ENCODE measurements around the gene GARIN5A.

GARIN5A gene

DNA sequence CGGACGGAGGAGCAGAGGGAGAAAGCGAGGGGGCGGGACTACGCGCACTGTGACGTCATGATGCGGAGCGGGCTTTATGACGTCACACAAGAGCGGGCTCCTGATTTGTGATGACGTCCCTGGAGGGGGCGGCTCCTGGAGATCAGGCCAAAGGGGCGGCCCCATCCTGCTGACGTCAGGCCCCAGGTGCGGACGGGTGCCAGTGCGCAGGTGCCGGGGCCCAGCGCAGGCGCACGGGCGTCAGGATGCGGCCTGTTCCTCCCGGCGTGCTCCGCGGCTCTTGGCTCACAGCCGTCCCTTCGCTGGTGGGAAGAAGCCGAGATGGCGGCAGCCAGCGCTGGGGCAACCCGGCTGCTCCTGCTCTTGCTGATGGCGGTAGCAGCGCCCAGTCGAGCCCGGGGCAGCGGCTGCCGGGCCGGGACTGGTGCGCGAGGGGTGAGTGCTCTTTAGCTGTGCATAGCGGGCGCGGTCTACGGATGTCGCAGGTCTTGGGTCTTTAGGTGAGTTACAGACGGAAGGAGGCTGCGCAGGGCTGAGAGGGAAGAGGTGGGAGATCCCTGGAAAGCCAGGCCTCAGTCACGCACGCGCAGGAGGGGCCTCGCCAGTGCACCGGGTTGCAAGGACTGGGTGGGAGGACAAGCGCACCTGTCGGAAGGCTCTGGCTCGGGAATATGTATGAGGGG is at the start of gene GARIN5A, which contains the start of gene EMC10:
Gene GARIN5A, minus strand, starts transcription at position 625 of the 683 bp plus-strand sequence. Its CDS starts 460 bp downstream, at position 165.
Gene EMC10, plus strand, starts transcription at position 284 of the 683 bp plus-strand sequence. Its CDS starts 38 bp downstream, at position 322.
- DNase-seq: peak; percentile 89

DNA sequence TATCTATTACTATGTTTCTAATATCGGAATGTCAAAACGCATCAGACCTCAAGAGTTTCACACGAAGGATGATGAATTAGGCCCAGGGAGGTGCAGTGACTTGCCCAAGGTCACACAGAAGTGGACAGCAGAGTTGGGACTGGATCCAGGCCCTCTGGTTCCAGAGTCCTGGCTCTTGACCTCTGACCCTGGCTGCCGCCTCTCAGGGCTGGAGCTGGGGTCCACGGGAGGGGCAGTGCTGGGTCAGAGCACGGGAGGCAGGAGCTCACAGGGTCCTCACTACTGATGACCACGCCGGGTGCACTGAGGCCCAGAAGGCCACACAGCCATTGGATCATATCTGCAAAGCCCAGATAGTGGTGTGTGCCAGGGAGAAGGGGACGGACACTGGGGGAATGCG is 46.2 kb upstream of the GARIN5A start:
- DNase-seq: no peak

DNA sequence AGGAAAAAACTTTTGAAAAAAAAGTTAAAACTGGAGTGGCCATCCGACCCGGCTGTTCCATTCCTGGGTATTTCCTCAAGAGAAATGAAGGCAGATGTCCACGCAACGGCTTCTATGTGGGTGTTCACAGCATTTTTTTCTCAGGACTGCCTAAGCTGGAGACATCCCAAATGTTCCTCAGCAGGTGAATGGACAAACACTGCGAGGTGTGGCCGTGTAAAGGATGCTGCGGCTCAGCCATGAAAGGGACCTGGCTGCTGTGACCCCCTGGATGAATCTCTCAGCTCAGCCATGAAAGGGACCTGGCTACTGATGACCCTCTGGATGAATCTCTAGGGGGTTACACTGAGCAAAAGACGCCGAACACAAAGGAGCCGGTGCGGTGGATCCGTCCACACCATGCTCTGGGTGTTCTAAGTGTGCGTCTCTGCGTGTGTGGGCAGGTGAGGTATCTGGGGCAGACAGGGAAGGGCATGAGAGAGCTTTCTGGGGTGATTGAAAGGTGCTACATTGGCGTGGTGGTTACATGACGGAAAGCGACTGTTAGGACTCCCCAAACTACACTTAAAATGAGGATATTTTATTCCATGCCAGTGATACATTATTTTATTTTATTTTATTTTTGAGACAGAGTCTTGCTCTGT is 44.3 kb upstream of the GARIN5A start:
- DNase-seq: no peak

DNA sequence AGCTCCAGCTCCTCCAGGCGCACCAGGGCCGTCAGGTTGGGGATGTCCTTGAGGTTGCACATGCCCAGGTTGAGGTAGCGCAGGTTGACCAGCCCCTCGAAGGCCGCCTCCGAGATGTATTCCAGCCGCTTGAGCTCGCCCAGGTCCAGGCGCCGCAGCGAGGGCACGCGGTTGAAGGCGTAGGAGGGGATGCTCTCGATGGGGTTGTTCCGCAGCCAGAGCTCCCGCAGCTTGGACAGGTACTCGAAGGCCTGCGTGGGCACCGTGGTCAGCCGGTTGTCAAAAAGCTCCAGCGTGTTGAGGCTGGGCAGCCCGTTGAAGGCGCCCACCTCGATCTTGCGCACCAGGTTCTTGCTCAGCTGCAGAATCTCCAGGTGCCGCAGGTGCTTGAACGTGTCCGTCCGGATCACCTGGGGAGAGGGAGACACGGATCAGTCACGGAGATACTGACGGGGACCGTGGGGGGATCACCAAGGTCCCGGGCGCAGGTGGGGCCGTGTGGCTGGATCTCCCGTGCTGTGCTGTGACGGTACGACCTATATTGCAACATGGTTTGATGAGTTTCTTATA is 42.4 kb upstream of the GARIN5A start:
- DNase-seq: no peak

DNA sequence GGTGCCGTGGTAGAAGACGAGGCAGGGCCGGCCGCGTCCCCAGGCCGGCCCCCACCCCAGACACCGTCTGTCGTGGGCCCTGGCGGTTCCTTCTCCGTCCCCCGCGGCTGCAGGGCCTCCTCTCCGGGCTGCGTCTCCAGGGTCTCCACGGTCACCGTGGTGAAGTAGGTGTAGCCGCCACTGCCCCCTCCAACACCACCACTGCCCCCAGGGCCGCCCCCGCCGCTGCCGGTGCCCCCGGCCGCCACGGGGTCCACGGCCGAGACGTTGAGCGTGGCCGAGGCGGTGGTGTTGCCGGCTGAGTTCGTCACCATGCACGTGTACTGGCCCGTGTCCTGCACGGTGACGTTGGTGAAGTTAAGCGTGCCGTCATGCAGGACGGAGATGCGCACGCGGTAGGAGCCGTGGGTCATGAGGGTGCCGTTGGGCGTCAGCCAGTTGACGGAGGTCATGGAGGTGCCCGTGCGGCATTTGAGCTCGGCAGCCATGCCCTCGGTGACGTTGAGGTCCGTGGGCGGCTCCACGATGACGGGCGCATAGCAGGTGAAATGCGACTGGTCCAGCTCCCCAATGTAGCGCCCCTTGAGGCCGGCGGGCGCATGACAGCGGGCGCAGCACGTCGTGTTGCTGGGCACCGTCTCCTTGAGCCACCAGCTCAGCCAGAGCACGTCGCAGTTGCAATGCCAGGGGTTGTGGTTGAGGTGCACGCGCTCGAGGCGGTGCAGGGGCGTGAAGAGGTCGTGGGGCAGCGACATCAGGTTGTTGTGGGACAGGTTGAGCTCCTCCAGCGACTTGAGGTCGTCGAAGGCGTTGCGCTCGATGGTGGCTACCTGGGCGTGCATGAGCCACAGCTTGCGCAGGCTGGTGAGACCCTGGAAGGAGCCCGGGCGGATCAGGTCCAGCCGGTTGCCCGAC is 41.7 kb upstream of the GARIN5A start:
- no peak for DNase-seq

DNA sequence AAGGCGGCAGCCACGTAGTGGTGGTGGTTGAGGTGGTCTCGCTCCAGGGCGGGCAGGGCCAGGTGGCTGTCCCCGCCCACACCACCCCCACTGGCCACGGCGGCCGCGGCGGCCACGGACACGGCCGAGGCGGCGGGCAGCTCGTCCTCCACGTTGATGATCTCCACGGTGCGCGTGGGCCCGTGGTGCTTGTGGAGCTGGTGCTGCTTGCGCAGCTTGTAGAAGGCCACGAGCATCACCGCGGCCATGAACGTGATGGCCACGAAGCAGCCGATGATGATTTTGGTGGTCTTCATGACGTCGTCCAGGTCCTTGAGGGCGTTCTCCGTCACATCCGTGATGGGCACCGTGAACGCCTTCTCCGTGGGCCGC is 41.0 kb upstream of the GARIN5A start:
- DNase-seq: no peak

DNA sequence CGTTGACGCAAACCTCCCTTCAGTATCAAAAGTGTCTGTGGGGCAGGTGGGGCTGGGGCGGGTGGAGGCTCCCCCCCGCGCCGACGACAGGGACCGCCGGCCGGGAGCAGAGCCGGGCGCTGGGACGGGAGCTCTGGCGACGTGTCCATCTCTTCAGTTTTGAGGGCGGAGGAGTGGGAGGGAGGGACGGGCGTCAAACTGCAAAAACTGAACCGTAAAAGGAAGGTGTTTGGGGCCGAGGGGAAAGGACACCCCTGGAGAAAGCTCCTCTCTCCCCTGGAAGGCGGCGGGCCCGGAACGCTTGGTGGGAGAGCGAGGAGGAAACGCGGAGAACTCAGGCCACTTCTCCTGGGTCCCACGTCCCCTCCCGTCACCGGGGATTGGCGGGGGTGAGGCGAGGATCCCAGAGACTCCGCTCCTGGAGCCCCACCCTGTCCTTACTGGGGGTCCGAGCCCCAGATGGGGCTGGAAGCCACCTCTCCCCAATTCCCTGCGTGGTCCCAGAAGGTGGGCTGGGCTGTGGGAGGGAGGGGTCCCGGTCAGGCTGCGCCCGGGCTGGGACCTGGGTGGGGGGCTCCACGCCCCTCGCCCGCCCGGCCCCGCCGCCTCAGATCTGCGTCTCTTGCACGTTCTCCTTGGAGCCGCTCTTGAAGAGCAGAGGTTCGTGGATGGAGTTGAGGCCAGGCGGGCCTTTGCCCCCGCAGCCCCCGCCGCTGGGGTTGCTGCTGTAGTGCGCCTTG is 40.5 kb upstream of the GARIN5A start:
- DNase-seq: no peak

DNA sequence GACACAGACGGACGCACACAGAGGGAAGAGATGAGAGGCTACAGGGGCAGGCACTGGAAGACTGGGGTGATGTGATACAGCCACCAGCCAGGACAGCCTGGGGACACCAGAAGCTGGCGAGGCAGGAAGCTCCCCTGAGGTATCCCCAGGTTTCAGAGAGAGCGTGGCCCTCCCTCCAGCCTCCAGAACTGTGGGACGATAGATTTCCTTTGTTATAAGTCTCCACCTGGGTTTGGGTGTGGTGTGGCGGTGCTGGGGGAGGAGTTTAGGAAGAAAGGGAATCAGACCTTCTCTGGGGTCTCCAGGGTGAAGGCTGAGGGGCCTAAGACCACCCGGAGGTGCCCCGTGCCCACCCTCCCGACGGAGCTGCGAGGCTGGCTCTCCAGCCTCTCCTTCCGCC is 39.8 kb upstream of the GARIN5A start:
- no peak for DNase-seq

DNA sequence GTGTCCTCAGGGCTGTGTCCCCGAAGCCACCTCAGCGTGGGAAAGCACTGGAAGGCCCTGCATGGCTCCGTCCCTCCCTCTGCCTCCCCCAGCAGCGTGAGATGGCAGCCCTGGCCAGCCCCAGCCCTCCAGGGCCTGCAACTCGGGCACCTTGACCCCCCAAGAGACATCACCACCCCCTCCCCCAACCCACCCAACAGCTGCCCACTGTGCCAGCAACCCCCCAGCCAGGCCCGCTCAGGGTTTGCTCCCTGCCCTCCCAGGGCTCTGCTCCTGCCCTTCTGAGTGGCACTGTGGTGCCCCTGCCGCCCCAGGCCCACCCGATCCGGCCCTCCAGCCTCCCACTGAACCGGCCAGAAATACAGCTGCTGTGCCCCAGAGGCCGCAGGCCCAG is 38.5 kb upstream of the GARIN5A start:
- DNase-seq: no peak

DNA sequence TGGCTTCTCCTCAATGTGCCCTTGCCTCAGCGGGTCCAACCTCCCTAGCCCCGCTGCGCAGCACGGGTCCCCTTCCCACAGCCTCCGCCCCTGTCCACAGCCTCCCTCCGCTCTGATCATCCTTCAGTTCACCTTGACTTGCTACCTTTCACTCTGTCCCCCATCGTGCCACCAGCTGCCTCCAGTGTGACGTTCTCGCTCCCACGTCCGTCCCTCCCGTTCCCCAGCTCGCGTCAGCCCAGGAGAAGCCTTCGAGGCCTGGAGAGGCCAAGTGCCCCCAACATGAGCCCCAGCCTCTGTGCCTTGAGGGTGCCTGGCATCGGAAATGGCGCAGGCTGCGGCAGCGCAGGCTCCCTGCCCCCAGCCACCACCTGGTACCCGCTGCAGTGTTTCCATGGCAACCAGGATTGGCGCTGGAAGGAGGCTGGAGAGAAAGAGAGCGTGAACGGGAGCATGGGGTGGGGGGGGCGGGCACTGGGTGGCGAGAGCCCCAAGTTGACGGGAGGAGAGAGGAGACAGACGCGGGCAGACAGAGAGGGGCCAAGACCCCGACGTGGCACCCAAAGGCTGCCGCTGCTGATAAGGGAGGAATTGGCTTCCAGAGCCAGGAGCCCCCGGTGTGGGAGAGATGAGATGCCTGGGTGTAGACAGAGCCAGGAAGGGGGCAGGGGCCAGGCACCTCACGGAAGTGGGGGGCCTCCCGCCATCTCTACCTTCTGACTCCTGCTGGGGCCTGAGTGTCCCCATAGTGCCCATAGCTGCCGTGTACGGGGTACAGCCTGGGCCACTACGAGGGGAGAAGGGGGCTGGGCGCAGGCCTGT is 37.9 kb upstream of the GARIN5A start:
- no peak for DNase-seq

DNA sequence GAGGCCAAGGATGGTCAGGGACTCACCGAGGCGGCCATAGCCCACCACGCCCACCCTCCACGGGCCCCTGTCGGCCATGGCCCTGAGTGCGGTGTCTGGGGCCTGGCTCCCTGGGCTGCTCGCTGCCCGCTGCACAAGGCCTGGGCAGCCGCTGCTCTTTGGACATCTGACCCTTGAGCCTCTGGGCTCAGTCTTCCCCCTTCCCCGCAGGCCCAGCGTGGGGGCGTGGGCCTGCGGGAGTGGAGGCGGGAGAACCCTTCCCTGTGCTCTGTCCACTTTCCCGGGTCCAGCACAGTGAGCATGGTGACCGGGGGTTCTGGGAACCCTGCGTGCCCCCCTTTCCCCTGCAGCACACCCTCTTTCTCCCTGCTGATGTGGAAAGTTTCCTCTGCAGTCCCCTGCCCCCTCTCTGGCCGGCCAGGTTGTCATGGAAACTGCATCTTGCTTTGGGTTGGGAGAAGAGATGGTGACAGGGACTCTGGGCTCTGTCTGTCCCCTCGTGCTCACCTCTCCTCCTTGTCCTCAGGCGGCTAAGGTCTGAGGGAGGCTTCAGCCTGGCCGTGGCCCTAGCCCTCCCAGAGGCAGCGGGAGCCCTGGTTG is 37.2 kb upstream of the GARIN5A start, which contains the start of gene ASPDH:
Gene ASPDH, minus strand, starts transcription at position 168 of the 600 bp plus-strand sequence. Its CDS starts 90 bp downstream, at position 78.
- no peak for DNase-seq

DNA sequence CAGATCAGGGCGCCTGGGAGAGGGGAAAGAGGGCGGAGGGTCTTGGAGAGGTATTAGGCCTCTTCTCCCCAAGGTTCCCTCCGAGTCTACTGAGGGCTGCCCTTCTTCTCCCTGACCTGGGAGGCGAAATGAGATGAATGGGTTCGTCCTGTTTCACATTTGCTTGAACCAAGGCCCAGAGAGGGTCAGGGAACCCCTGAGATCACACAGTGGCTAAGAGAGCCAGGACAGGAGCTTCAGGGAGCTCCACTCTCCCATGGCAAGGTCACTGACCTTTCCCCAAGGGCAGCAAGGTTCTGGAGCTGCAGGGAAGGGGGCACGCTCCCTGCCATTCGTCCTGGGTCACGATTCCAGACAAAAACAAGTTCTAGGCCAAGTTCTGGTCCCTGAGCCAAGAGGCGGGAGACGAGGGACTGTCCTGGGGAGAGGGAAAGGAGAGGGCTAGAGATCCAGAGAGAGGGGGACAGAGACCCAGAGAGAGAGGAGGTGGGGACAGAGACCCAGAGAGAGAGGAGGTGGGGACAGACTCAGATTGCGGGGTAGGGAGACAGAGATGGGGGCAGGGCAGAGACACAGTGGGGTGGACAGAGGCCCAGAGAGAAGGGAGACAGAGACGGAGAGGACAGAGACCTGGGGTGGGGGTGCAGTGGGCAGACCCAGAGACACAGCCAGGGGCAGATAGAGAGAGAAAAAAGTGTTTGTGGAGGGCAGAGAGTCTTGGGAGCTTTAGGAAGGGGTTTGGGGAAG is 36.5 kb upstream of the GARIN5A start:
- no peak for DNase-seq

DNA sequence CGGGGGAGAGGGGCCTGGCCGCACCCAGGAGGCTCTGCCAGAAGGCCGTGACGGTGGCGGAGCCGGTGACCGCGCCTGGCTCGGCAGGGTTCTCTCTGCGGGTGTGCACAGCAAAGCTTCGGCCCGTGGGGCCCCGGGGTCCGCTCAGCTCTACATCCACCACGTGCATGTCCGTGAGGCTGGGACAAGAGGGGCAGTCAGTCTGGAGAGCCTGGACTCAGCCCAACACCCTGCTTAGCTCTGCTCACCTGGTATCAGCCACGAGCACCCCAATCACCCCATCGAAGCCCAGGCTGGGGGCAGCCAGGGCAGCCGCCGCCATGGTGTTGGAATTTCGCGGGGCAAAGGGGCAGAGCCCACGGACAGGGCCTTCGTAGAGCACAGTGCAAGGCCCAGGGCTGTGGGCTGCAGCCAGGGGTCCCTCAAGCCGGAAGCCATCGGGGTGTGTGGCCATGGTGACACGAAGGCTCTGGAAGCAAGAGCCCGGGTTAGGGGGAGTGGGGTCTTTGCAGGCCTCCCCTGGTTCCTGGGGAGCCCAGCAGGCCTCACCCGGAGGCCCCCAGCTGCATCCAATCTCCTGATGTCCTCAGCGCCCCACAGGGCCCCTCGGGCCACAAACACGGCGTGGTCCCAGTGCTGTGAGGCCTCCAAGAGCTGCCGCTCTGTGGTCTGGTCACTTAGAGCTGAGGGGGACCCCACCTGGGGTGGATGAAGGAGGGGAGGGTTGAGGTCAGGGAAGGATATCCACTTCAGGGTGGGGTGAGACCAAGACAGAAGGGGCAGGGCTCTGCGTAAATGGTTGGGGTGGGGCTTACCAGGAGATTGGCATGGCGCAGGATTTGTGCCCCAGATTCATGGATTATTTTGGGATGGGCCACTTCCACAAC is 35.7 kb upstream of the GARIN5A start:
- DNase-seq: no peak

DNA sequence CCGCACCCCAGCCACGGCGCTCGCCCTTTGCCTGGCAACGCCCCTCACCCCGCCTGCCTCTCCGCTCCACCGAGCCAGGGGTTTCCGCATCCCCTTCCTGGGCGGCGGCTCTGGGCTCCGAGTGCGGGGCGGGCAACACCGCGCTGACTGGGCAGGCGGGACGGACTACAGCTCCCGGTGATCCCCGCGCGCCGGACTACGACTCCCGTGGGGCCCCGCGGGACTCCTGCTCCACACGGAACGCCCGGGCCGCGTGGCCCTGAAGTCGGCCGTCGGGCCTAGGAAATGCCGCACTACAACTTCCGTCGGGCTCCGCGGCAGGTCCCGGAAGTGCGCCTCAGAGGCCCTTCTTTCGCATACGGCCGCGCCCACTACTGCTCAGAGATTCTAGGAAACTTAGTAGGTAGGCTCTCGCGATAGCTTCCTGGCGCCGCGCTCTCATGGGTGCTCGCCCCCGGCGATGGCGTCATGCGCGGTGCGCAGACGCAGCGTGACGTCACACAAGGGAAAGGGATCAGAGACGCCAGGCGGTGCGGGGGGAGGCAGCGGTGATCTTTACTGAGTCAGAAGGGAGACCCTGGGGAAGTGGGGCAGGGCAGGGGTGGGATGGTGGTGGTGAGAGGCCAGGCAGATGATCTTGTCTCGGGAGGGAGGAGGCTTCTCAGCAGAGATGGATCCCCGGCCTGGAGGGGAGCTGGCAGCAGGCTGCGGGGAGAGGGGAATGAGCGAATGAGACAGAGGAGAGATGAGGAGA is 34.6 kb upstream of the GARIN5A start, which contains the start of gene JOSD2:
Gene JOSD2, minus strand, starts transcription at position 123 of the 754 bp plus-strand sequence. CDS start 760 bp downstream, outside the sequence.
- peak; percentile 95 for DNase-seq

DNA sequence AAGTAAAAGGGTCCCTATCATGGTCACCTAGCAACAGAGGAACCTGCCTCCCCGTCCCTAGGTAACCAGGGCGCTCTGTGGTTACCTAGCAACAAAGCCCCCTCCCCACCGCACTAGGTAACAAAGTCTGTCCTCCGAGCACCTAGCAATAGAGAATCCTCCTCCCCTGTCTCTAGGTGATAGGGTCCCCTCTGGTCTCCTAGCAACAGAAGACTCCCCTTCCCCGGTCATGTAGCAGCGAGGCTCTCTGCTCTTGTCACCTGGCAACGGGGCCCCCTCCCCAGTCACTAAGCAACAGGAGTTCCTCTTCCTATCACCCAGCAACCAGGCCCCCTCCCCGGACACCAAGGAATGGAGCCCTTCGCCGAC is 34.0 kb upstream of the GARIN5A start:
- DNase-seq: no peak

DNA sequence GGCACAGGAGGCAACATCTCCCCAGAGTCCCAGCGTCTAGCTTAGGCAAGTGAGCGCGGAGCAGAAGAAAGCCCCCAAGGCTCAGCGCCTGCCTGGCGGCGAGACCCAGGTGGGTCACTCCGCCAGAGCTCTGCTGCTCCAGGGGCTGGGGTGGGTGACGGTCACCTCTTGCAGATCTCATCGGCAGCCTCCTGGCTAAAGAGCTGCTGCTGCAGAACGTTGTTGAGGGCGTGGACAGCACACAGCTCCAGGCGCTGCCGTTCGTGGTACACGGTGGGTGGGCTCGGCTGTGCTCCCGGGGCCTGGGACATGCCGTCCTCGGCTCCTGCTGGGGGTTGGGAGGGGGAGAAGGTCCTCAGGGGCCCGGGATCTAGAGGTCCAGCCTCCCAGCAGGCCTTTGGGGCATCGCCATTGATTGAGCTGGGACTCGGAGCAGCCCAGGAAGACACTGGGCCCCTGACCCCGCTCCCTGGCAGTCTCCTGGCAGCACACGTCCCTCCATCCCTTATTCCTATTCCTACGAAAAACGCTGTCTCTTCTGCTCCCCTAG is 33.5 kb upstream of the GARIN5A start:
- DNase-seq: no peak

DNA sequence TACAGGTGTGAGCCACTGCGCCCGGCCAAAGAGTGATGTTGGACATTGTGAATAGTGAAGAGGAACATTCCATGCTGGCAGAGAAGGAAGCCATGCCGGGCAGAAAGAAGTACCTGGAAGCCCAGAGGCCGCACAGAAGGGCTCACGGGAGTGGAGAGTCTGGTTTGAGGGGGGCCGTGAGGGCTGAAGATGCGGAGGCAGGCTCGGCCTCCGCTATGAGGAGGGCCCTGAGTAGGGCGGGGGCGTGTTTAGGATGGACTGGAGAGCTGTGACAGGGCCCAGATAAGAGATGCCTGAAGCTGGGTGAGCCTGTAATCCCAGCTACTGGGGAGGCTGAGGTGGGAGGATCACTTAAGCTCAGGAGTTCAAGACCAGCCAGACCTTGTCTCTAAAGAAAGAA is 32.7 kb upstream of the GARIN5A start:
- DNase-seq: no peak

DNA sequence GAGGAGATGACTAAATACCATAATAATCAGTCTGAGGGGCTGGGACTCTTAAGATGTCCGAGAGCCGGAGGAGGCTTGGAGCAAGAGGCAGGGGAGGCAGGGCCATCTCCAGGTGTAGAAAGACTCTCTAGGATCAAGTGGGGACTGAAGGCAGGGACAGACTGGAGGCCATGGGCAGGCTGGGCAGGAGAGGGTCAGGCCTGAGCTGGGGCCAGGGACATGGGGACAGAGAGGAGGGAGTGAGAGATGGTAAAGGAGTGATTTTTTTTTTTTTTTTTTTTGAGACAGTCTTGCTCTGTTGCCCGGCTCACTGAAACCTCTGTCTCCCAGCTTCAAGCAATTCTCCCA is 32.2 kb upstream of the GARIN5A start:
- DNase-seq: no peak
